HG02798 (cell line): ENCODE measurements around the gene ALDH6A1.

Experiments
- ATAC-seq: cut with Tn5 transposase; IDR thresholded peaks from one replicate; pipeline ENCODE4 v1.9.1; 2021; ENCODE audit warnings: mild to moderate bottlenecking; ENCODE audit not compliant: unreplicated experiment, poor library complexity

The ALDH6A1 gene

DNA sequence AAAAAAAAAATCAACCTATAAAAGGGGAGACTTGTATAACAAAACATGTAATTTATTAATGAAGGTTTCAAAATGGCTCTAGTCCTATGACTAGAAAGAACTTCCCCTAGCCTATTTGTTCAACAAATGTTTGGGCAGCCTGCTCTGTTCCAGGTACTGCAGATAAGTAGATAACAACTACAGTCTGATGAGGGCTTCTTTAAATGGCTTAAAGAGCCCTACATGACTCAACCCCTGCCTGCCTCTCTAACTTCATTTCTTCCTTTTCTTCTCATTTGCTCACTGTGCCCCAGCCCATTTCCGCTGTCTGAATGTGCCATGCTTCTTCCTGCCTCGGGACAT is 21.5 kb downstream of the ALDH6A1 start:
- ATAC-seq = no peak

DNA sequence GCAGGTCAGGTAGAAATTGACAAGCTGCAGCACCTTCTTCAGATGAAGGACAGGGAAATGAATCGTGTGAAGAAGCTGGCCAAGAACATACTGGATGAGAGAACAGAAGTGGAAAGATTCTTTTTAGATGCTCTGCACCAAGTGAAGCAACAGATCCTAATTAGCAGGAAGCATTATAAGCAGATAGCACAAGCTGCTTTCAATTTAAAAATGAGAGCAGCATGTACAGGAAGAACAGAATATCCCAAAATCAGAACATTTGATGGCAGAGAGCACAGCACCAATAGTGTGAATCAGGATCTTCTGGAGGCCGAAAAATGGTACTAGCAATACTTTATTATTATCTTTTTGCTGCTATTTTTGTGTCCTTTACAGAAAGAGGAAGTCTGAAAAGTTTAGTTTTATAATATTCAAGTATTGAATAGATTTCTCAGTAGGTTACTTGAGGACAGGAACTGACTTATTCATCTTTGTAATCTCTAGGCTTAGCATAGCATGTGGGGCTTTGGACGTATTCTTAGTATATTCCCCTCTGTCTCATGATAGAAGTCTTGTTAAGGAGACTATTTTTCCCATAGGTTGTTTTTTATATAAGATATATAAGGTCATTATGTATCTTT is 34.3 kb downstream of the ALDH6A1 start:
- ATAC-seq = no peak

DNA sequence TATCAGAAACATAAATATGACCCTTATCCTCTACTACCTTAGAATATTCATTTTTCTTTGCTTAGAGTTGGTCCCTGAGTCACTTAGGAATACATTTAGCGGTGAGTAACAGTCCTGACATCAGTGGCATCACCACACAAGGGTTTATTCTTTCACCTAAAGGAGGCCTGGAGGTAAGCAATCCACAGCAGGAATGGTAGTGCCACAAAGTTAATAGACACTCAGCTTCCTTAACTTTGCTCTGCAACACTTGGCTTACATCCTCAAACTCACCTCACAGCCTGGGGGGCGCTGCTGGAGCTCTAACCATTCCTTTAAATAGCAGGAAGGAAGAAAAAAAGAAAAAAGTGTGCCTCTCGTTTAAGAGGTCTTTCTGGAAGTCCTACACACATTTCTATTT is 36.0 kb downstream of the ALDH6A1 start:
- ATAC-seq = no peak

DNA sequence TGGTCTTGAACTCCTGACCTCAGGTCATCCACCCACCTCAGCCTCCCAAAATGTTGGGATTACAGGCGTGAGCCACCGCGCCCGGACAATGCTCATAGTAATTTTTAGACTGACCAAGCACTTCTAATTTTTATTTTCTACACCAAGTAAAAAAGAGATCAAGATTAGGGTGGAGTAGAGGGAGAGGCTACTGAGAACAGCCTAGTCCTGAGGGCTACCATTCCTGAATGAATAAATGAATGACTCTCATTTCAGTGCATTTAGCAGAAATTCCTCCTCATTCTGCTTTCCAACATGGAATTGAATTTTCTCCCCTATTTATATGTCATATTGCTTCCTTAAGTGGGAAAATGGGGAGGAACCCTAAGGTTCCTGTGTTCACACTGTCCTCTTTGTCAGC is 38.7 kb downstream of the ALDH6A1 start:
- no peak for ATAC-seq

DNA sequence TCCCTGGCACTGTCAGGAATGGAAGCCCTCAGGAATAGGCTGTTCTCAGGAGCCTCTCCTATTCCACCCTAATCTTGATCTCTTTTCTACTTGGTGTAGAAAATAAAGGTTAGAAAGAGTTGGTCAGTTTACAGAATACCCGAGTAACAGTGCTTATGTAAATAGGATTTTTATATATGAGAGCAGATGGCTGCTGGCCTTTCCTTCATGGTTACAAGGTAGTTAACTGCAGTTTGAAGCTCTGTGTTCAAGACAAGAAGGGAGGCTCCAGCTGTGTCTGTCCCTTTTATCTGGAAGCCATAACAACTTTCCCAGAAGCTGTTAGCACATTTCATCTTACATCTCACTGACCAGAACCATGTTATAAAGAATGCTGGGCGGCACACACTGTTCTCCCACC is 42.0 kb downstream of the ALDH6A1 start:
- ATAC-seq = no peak

DNA sequence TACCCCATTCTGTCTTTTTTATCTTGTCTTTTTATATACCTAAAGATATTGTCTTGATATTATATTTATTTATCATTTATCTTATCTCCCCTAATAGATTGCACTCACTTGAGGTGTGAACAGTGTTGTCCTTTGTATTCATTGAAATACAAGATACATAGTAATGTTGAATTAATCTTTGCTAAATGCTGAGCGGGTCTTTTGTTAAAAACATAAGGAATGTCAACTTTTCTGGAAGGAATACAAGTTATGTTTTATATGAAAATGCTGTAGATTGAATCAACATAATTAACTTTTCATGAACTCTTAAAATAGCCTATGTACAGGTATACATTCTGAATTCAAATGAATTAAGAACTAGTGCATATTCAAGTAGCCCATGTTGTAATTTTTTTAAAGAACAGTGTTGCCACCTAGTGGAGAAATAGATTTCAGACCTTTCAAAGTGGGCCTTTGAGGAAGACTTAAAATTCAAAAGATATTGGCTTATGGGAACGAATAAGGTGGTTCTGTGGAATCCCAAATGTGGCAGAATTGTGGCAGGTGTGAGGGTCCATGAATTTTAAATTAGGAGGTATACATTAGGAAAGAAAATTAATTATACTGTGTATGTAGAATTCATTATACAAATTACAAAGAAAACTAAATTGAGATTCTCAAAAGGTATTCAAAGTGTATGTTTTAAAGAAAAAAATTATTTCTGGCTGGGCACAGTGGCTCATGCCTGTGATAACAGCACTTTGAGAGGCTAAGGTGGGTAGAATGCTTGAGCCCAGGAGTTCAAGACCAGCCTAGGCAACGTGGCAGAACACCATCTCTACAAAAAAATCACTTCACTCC is 46.0 kb downstream of the ALDH6A1 start:
- ATAC-seq = no peak

DNA sequence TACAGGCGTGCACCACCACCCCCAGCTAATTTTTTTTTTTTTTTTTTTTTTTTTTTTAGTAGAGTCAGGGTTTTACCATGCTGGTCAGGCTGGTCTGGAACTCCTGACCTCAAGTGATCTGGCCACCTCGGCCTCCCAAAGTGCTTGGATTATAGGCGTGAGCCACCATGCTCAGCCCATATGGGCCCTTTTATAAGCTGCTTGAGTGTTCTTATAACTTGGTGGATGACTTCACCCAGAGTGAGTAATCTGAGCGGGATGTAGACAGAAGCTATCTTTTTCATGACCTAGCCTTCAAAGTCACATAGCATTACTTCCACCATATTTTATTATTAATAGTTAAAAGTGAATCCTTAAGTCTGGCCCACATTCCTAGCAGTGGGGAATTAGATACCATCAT is 48.7 kb downstream of the ALDH6A1 start:
- no peak for ATAC-seq

DNA sequence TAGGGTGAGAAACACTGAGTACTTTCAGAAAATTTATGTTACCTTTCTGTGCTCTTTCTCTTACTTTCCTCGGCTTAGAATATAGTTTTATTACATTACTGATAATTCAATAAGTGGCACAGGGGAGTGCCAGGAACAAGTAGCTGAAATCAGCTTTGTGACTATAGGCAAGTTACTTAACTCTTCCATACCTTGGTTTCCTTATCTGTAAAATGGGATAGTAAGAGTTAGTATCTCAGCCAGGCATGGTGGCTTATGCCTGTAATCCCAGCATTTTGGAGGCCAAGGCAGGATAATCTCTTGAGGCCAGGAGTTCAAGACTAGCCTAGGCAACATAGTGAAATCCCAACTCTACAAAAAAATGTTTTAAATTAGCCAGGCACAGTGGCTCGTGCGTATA is 49.7 kb downstream of the ALDH6A1 start:
- ATAC-seq = no peak

DNA sequence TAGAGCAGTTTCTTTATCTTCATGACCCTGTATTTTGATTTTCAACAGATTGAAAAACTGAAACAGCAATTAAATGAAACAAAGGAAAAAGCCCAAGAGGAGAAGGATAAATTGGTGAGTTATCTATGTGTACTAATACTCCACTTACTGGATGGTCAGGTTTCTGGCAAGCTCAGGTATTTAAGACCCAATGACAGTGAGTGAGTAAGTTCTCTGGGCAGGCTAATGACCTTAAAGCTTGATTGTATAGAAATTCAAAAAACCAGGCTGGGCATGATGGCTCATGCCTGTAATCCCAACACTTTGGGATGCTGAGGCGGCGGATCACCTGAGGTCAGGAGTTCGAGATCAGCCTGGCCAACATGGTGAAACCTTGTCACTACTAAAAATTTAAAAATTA is 55.1 kb downstream of the ALDH6A1 start:
- no peak for ATAC-seq

DNA sequence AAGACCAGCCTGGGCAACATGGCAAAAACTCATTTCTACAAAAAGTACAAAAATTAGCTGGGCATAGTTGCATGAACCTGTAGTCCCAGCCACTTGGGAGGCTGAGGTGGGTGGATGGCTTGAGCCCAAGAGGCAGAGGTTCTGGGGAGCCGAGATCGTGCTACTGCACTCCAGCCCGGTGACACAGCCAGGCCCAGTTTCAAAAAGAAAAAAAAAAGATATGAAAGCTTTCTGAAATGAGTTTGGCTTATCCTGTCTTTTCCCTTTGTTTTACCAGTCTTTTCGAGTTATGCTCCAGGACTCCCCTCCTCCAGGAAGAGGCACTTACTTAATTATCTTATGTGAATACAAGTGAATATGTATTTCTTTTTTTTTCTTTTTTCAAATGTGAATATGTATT is 61.9 kb downstream of the ALDH6A1 start:
- ATAC-seq = no peak

DNA sequence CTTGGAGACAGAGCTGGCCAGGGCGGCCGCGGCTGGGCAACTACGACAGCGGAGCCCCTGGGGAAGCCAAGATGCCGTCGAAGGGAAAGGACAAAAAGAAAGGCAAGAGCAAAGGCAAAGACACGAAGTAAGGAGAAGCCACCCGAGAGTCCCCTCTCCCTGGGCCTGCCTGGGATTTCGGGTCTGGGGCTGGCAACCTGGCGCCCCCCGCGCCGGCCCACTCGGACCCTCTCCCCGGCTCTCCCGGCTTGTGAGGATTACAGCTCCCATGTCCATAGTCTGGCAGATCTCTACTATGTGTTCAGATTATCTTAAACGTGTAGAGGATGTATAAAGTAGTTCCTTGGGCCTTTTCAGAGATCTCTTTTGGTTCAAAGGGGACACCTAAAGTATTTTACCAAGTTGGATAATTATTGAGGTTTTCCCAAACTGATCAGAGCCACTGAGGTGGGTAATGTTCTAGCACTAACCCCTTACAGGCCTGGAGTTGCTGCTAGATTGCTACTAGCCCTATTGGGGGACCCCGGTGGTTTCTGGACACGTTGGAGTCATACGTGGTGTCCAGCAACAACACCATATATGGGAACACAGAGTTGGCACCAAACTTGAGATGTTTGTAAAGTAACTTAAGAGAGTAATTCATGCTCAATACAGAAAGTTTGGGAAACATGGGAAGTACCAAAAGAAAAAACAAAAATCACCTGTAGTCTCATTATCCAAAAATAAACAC is 64.7 kb downstream of the ALDH6A1 start:
- no peak for ATAC-seq

DNA sequence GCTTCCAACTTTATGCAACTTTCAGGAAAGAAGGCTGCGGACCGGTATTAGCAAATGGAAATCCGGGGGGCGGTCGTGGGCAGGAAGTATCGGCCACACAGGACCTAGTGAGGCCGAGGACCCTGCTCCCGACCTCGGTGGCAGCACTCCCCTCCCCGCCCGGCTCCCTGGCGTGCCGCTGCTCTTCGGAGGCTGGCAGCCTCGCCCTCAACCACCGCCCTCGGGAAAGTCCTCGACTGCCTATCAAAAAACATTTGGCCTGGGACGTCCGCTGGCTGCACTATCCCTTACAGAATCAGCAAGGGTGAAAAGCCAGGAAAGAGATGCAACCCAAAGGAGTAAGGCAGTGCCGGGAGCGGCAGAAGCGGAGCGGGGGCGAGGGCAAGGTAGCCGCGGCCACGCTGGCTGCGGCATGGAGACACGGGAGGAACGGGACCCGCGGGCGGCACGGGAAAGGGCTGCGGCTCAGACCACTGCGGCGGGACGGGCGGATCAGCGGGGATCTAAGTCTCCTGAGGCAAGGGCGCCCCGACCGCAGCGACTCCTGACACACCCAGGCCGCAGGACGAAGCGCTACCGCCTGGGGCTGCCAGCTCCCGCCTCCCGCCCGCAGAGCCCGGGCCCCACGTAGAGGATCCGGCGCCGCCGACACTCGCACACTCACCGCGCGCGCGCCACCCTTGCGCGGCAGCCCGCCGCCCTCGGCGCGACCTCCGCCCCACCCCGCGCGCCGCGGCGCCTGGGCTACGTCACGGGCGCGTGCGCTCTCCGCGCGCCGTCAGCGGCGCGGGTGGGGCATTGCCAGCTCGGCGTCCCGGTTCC is 65.5 kb downstream of the ALDH6A1 start, which contains the start of the genes BBOF1 and ENTPD5:
Gene BBOF1, plus strand, starts transcription at position 764 of the 822 bp plus-strand sequence. CDS start 130 bp downstream, outside the sequence.
Gene ENTPD5, minus strand, starts transcription at position 703 of the 822 bp plus-strand sequence. CDS start 31,186 bp downstream, outside the sequence.
- peak; percentile 96 for ATAC-seq

DNA sequence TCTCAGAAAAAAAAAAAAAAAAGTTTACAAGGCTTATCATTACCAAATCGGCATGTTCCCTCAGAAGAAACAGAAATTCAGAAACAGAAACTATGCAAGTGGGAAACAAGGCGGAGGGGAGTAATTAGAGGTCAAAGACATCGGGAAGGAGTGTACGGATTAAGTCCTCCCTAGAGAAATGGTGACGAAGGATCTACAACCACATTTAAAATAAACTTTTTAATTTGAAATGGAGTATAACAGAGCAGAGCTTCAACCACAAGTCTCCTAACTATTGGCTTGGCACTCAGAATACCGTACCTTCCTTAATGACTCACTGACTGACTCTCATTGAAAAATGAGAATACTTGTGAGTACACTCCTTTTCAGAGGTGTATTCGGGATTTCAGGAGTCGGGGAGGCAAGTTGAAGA is 66.1 kb downstream of the ALDH6A1 start:
- ATAC-seq = no peak

DNA sequence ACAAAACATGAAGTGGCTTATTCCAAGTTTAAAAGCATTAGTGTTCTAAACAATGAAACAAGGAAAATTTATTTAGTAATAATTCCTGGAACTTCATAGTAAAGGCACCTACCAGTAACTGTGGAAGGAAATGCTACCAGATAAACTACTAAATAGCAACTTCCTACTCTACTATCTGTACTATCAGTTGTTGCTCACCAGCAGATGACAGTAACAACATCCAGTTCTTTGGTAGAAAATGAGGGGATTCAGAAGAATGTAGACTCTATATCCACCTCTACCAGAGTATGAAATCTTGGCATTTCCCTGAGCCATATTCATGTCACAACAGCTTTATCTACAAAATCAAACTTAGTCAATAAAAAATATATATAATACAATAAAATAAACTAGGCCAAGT is 68.3 kb downstream of the ALDH6A1 start:
- ATAC-seq = no peak

DNA sequence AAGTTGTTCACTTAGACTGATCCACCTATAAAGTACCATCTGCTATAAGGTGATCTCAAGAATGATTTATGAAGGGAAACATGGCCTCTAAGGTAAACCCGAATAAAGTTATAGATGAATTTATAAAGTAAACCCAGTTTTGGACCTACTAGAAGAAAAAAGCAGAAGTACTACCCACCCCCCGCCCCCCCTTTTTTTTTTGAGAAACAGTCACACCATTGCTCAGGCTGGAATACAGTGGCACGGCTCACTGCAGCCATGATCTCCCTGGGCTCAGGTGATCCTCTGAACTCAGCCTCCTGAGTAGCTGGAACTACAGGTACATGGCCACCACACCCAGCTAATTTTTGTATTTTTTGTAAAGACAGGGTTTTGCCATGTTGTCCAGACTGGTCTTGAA is 69.1 kb downstream of the ALDH6A1 start:
- no peak for ATAC-seq

DNA sequence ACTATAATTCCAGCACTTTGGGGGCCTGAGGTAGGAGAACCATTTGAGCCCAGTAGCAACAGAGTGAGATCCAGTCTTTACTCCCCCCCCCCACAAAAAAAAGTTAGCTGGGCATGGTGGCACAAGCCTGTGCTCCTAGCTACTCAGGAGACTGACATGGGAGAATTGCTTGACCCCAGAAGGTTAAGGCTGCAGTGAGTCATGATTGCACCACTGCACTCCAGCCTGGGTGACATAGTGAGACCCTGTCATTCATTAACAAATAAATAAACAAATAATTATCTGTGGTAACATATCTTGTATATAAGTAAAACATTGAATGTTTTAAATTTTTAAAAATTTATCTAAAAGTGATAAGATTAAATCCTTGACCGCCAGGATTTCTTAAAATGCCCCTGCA is 70.0 kb downstream of the ALDH6A1 start:
- no peak for ATAC-seq

DNA sequence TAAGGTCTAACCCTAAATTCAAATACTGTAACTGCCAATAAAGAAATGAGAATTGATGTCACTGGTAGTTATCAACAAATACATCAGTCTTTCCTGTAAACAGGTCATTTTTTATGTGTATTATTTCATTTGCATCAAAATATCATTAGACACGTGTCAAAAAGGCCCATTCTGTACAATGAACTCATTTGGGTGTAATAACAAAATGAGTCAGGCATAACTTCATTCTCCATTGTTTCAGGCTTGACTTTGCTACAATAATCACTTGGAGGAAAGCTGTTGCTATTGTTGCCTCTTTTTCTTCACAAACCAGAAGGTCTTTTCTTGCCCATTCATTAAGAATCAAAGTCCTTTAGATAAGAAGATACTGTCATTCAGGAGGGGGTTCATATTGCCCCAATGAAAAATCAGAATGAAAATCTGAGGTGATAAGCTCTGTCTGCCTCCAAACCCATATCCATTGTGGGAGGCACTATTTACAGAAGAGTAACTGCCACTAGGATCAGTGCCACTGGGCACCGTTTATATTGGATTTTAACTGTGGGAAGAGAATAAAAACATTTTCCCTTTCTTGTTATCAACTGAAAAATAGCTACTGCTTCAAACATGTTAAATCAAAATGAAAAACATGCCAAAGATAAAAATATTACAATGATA is 75.3 kb downstream of the ALDH6A1 start:
- no peak for ATAC-seq
